GM12878 (cell line): ENCODE measurements around the gene CPD. TPM values are rescaled to one million over a fixed set of nuclear protein-coding genes. Genes with fewer than 3 reads are reported as not detected.

Experiments used
- CBFB ChIP-seq: IDR thresholded peaks from 2 replicates; pipeline ENCODE4 v1.6.1; 2016; ENCODE audit warnings: antibody characterized with exemption, low read depth
- CHD1 ChIP-seq: IDR thresholded peaks from 2 replicates; pipeline ENCODE4 v1.6.1; 2012; ENCODE audit warnings: low read depth, low read length, improper control_type of control experiment
- IKZF2 ChIP-seq, 2 experiments: fragments of 450-650 bp; IDR thresholded peaks; 2 replicates each; pipeline ENCODE4 v1.6.1; 2017; ENCODE audit warnings: mild to moderate bottlenecking in 2 of 2, moderate library complexity in 2 of 2
- IRF3 ChIP-seq: fragments of 450-650 bp; IDR thresholded peaks from 2 replicates; pipeline ENCODE4 v1.6.1; 2014; ENCODE audit warnings: mild to moderate bottlenecking
- MAX ChIP-seq: IDR thresholded peaks from 2 replicates; pipeline ENCODE4 v1.6.1; 2012; ENCODE audit warnings: low read depth, low read length, improper control_type of control experiment
- MEF2A ChIP-seq: IDR thresholded peaks from 2 replicates; pipeline ENCODE4 v1.6.1; 2011; ENCODE audit warnings: low read depth, mild to moderate bottlenecking, low read length, moderate library complexity; ENCODE audit not compliant: insufficient read depth
- MYB ChIP-seq: fragments of 150-350 bp; IDR thresholded peaks from 2 replicates; pipeline ENCODE4 v1.6.1; 2014; ENCODE audit warnings: mild to moderate bottlenecking, low read depth, low read length, borderline replicate concordance
- RAD21 ChIP-seq: IDR thresholded peaks from 2 replicates; pipeline ENCODE4 v1.6.1; 2011; ENCODE audit warnings: mild to moderate bottlenecking, low read depth, low read length, moderate library complexity; ENCODE audit not compliant: insufficient read depth
- SMAD1 ChIP-seq: fragments of 450-650 bp; IDR thresholded peaks from 2 replicates; pipeline ENCODE4 v1.6.1; 2018; ENCODE audit warnings: mild to moderate bottlenecking, low read depth; ENCODE audit not compliant: partially characterized antibody
- SPI1 ChIP-seq: IDR thresholded peaks from 2 replicates; pipeline ENCODE4 v1.6.1; 2011; ENCODE audit warnings: low read depth, mild to moderate bottlenecking, low read length, moderate library complexity, borderline replicate concordance; ENCODE audit not compliant: insufficient read depth
- SREBF1 ChIP-seq: IDR thresholded peaks from 2 replicates; pipeline ENCODE4 v1.6.1; 2012; ENCODE audit warnings: mild to moderate bottlenecking, low read length
- TARDBP ChIP-seq: IDR thresholded peaks from 2 replicates; pipeline ENCODE4 v1.6.1; 2016; ENCODE audit warnings: borderline replicate concordance
- TCF3 ChIP-seq: IDR thresholded peaks from 2 replicates; pipeline ENCODE4 v1.6.1; 2012; ENCODE audit warnings: low read depth, mild to moderate bottlenecking, low read length, borderline replicate concordance; ENCODE audit not compliant: insufficient read depth
- WRNIP1 ChIP-seq: IDR thresholded peaks from 2 replicates; pipeline ENCODE4 v1.6.1; 2011; ENCODE audit warnings: low read depth, low read length, improper control_type of control experiment, borderline replicate concordance
- polyA plus RNA-seq, 11 experiments: library from polyadenylated mRNA; depleted of rRNA in 4 of 11; unstranded in 6 of 11; stranded (reverse) in 5 of 11; fragments of >200 nt; fragmentation: Nextera tagmentation in 4 of 11; fragmentation: Illumina TruSeq in 1 of 11; extraction: Ambion mirVana in 4 of 11; extraction: Trizol in 1 of 11; gene quantifications; 1 replicate in 1 of 11; 2 replicates in 10 of 11; pipeline versions ENCODE4 v1.2.1 to v1.2.3, GENCODE V29; 2011 to 2016; ENCODE audit warnings: inconsistent platforms in 2 of 11, missing spikeins in 2 of 11, low read depth in 1 of 11
- total RNA-seq, 4 experiments: library from RNA; depleted of rRNA in 3 of 4; stranded (reverse); fragments of >200 nt in 3 of 4; fragmentation: Illumina TruSeq in 1 of 4; extraction: Trizol in 1 of 4; gene quantifications; 2 replicates each; pipeline versions ENCODE4 v1.2.1 to v1.2.3, GENCODE V29; 2013 to 2021
- TF ChIP-seq, protein P1 (sequence below): fragments of 450-650 bp; formaldehyde crosslinking; IDR thresholded peaks from 2 replicates; pipeline ENCODE4 v1.4.0; 2022; ENCODE audit warnings: mild to moderate bottlenecking, moderate library complexity
- TF ChIP-seq, protein P2 (sequence below): IDR thresholded peaks from 2 replicates; pipeline ENCODE4 v1.6.1; 2012; ENCODE audit warnings: low read depth, low read length, improper control_type of control experiment
- TF ChIP-seq, protein P3 (sequence below): IDR thresholded peaks from 2 replicates; pipeline ENCODE4 v1.6.1; 2011; ENCODE audit warnings: borderline replicate concordance, low read depth, mild to moderate bottlenecking, moderate library complexity, low read length; ENCODE audit not compliant: insufficient read depth, poor library complexity, severe bottlenecking
- TF ChIP-seq, protein P4 (sequence below): fragments of 450-650 bp; IDR thresholded peaks from 2 replicates; pipeline ENCODE4 v1.6.1; 2016; ENCODE audit warnings: mild to moderate bottlenecking

Gene CPD
- total and polyA plus RNA-seq, 10 of the 15 experiments (the other 5 are each of a cell fraction or from before 2014, with no cell fraction given): 3.5 to 24.2 (median 15.7) TPM

- TF ChIP-seq, protein P1, sequence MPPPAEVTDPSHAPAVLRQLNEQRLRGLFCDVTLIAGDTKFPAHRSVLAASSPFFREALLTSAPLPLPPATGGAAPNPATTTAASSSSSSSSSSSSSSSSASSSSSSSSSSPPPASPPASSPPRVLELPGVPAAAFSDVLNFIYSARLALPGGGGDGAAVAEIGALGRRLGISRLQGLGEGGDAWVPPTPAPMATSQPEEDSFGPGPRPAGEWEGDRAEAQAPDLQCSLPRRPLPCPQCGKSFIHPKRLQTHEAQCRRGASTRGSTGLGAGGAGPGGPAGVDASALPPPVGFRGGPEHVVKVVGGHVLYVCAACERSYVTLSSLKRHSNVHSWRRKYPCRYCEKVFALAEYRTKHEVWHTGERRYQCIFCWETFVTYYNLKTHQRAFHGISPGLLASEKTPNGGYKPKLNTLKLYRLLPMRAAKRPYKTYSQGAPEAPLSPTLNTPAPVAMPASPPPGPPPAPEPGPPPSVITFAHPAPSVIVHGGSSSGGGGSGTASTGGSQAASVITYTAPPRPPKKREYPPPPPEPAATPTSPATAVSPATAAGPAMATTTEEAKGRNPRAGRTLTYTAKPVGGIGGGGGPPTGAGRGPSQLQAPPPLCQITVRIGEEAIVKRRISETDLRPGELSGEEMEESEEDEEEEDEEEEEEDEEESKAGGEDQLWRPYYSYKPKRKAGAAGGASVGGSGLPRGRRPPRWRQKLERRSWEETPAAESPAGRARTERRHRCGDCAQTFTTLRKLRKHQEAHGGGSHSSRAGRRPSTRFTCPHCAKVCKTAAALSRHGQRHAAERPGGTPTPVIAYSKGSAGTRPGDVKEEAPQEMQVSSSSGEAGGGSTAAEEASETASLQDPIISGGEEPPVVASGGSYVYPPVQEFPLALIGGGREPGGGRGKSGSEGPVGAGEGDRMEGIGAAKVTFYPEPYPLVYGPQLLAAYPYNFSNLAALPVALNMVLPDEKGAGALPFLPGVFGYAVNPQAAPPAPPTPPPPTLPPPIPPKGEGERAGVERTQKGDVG (CRISPR knock-in tag): no peak
- TF ChIP-seq MYB (no peak), TCF3 (peak; percentile 50; the same call in 1 of the 2 replicates), IRF3 (no peak), WRNIP1 (no peak), MAX (peak; percentile 64), IKZF2 (IDR thresholded peaks at IDR 0.05) (peak; percentile 40 to 60; a peak in 2 of 4 replicates), SREBF1 (no peak), SMAD1 (peak; percentile 60), SPI1 (no peak), MEF2A (peak; percentile 61; the same call in 1 of the 2 replicates), CHD1 (no peak), RAD21 (peak; percentile 57), TARDBP (no peak), CBFB (no peak)
- TF ChIP-seq, protein P2, sequence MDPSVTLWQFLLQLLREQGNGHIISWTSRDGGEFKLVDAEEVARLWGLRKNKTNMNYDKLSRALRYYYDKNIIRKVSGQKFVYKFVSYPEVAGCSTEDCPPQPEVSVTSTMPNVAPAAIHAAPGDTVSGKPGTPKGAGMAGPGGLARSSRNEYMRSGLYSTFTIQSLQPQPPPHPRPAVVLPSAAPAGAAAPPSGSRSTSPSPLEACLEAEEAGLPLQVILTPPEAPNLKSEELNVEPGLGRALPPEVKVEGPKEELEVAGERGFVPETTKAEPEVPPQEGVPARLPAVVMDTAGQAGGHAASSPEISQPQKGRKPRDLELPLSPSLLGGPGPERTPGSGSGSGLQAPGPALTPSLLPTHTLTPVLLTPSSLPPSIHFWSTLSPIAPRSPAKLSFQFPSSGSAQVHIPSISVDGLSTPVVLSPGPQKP: peak; percentile 53; the same call in 1 of the 2 replicates
- TF ChIP-seq, protein P3, sequence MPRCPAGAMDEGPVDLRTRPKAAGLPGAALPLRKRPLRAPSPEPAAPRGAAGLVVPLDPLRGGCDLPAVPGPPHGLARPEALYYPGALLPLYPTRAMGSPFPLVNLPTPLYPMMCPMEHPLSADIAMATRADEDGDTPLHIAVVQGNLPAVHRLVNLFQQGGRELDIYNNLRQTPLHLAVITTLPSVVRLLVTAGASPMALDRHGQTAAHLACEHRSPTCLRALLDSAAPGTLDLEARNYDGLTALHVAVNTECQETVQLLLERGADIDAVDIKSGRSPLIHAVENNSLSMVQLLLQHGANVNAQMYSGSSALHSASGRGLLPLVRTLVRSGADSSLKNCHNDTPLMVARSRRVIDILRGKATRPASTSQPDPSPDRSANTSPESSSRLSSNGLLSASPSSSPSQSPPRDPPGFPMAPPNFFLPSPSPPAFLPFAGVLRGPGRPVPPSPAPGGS: no peak
- TF ChIP-seq, protein P4, sequence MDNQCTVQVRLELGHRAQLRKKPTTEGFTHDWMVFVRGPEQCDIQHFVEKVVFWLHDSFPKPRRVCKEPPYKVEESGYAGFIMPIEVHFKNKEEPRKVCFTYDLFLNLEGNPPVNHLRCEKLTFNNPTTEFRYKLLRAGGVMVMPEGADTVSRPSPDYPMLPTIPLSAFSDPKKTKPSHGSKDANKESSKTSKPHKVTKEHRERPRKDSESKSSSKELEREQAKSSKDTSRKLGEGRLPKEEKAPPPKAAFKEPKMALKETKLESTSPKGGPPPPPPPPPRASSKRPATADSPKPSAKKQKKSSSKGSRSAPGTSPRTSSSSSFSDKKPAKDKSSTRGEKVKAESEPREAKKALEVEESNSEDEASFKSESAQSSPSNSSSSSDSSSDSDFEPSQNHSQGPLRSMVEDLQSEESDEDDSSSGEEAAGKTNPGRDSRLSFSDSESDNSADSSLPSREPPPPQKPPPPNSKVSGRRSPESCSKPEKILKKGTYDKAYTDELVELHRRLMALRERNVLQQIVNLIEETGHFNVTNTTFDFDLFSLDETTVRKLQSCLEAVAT: peak; percentile 86
These were observed 98.5 kb downstream of the CPD start, which contains the start of gene GOSR1 (continued) for GRCh38 chr17:30477083-30477773.
